H1 (cell line): ENCODE measurements around the gene PDPK1.

Source experiments
- BCL11A ChIP-seq, 2 experiments: IDR thresholded peaks; one replicate each; pipeline ENCODE4 v1.6.1; 2011; ENCODE audit warnings: low read depth in 2 of 2, low read length in 2 of 2, mild to moderate bottlenecking in 2 of 2
- CTCF ChIP-seq, 3 experiments: IDR thresholded peaks; 1 replicate in 2 of 3; 2 replicates in 1 of 3; pipeline versions ENCODE4 v1.5.1 to v1.6.1; 2011; ENCODE audit warnings: low read length in 3 of 3, mild to moderate bottlenecking in 3 of 3, inconsistent platforms in 2 of 3, low read depth in 1 of 3, moderate library complexity in 1 of 3; ENCODE audit not compliant: insufficient read depth in 1 of 3; ENCODE audit errors: control extremely low read depth in 1 of 3
- EP300 ChIP-seq, 2 experiments: IDR thresholded peaks; 1 replicate in 1 of 2; 2 replicates in 1 of 2; pipeline ENCODE4 v1.6.1; 2011 to 2012; ENCODE audit warnings: low read depth in 2 of 2, low read length in 2 of 2, mild to moderate bottlenecking in 2 of 2, borderline replicate concordance in 1 of 2, inconsistent platforms in 1 of 2, moderate library complexity in 1 of 2
- EZH2 ChIP-seq: fragments of 200-600 bp; sonication (generic); IDR thresholded peaks from 2 replicates; pipeline ENCODE4 v1.7.1; 2012; ENCODE audit warnings: low read depth, mild to moderate bottlenecking, moderate library complexity, low read length, inconsistent platforms; ENCODE audit not compliant: severe bottlenecking

GRCh38 chr16:2523801-2524231 is 14.0 kb upstream of the PDPK1 start:
- TF ChIP-seq CTCF (IDR thresholded peaks at IDR 0.05; ENCODE audit: control extremely low read depth in 1 of 3, insufficient read depth in 1 of 3, low read depth in 1 of 3, low read length in 3 of 3) (no peak), EP300 (IDR thresholded peaks at IDR 0.05; ENCODE audit: borderline replicate concordance in 1 of 2, low read depth in 2 of 2, low read length in 2 of 2) (no peak), BCL11A (IDR thresholded peaks at IDR 0.05; ENCODE audit: low read depth in 2 of 2, low read length in 2 of 2) (no peak), EZH2 (no peak)
